Activated gamma-delta T cell treated with anti-CD3 and anti-CD28 coated beads, Interleukin-2, amount 50 U/mL, for 16 hours (primary cell): ENCODE results near the gene CLIP2.
"Not testable (repeated sequence)": the region's sequence is repeated elsewhere in the genome, so short reads cannot be mapped to it uniquely, and the experiment has no call there.

Experiments
- DNase-seq: peaks from one replicate; pipeline ENCODE4 v3.0.0-alpha.2; 2020; ENCODE audit warnings: low read depth

Gene CLIP2

DNA sequence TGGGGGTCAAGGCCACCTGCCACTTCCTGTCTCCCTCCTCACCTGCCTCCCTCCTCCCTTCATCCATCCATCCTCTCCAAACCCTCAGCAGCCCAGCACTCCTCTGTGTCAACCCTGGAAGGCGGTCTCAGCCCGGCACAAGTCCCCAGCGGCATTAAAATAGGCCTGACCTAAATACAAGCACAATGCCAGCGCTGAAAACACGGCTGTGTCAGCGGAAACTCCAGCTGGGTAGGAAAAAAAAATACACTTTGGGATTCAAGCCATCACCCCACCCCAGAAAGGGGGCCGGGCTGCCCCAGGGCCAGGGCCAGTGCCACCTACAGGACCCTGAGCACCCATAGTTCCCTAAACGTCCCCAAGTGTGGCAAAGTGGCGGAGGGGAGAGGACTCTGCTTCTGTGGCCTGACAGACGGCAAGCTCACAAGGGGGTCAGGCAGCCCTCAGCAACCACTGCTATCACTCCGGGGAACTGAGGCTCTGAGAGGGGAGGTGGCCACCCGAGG, 141.8 kb downstream of the CLIP2 start:
- DNase-seq = no peak

DNA sequence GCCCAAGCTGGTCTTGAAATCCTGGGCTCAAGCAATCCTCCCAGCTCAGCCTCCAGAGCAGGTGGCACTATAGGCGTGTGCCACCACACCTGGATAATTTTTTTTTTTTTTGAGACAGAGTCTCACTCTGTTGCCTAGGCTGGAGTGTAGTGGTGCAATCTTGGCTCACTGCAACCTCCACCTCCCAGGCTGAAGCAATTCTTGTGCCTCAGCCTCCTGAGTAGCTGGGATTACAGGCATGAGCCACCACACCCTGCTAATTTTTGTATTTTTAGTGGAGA, 148.0 kb downstream of the CLIP2 start:
- DNase-seq = not testable (repeated sequence)

- no peak for DNase-seq
Observed at GRCh38 chr7:74438327-74438726, 149.1 kb downstream of the CLIP2 start.

DNA sequence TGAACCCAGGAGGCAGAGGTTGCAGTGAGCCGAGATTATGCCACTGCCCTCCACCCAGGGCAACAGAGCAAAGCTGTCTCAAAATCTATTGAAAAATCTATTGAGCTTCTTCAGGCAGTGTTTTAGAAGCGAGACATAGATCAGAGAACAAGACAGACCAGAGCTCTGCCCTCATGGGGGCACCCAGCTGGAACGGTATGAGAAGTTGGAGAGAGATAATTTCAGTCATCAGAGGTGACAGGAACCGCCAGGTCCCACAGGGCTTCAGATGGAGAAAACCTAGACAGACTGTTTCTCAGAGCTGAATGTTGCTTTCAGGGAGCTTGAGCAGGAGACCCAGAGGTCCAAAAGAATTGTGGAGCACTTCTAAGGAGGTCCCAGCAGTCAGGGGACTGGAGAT, 150.3 kb downstream of the CLIP2 start:
- DNase-seq = no peak

- not testable (repeated sequence) for DNase-seq
Observed at GRCh38 chr7:74440143-74440542, 150.9 kb downstream of the CLIP2 start.

DNA sequence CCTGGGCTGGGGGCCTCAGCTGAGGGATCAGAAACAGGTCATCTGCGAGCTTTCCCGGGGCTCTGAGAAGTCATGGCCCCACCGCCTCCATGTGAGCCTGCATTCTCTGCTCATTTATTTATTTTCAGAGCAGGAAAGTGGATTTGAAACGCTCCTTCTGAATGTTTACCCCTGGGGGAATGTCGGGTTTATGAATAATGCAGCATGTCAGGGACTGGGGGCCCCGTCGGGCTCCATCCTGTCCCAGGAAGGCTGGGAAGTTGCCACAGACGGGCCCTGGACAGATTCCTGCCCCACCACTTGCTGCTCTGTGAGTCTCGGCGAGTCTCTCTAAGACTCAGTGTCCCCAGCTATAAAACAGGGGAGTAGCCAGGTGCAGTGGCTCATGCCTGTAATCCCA, 152.6 kb downstream of the CLIP2 start:
- no peak for DNase-seq

- no peak for DNase-seq
Observed at GRCh38 chr7:74443543-74444247, 154.5 kb downstream of the CLIP2 start.

DNA sequence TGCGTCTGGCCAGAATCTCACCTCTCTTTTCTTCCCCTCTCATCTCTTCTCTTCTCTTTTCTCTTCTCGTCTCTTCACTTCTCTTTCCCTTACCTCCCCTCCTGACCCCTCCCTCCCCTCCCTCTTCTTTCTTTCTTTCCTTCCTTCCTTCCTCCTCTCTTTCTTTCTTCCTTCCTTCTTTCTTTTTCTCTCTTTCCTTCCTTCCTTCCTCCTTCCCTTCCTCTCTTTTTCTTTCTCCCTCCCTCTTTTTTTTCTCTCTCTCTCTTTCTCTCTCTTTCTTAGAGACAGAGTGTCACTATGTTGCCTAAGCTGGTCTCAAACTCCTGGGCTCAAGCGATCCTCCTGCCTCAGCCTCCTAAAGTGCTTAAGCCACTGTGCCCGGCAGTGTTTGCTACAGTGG, 159.9 kb downstream of the CLIP2 start:
- no peak for DNase-seq

GRCh38 chr7:74449809-74450397, 160.7 kb downstream of the CLIP2 start:
- DNase-seq = peak; percentile 56

GRCh38 chr7:74452748-74453321, 163.6 kb downstream of the CLIP2 start:
- no peak for DNase-seq

DNA sequence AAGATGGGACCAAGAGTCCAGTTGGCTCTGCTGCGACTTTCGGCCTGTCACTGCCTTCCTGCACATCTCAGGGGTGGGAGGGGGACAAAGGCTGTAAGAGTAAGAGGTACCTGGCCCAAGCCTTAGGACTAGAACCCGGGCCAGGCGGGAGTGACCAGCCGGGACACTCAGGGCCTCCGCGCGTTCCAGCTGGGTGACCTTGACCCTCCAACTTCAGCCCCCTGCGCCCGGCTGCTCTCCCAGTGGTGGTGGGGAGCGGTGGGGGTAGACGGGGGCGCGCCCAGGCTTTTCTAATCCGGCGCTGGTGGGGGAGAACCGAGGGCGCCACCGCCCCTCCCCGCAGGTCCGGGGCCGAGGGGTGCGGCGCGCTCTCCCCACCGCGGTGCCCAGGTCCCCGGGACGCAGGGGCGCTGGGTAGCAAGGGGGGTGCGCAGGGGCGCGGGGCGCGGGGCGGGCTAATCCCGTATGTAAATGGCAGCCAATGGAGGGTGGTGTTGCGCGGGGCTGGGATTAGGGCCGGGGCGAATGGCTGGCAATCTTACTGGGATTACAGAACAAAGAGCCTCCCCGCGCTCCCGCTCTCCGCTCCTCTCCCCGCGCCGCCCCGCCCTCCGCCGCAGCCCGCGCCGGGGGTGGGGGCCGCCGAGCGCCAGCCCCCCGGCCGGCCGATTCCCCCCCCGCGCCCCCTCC, 164.3 kb downstream of the CLIP2 start, which contains the start of gene GTF2IRD1:
Gene GTF2IRD1 (plus strand): TSS at position 585 of the 690 bp plus-strand sequence. CDS start 54,175 bp downstream, outside the sequence.
- no peak for DNase-seq

DNA sequence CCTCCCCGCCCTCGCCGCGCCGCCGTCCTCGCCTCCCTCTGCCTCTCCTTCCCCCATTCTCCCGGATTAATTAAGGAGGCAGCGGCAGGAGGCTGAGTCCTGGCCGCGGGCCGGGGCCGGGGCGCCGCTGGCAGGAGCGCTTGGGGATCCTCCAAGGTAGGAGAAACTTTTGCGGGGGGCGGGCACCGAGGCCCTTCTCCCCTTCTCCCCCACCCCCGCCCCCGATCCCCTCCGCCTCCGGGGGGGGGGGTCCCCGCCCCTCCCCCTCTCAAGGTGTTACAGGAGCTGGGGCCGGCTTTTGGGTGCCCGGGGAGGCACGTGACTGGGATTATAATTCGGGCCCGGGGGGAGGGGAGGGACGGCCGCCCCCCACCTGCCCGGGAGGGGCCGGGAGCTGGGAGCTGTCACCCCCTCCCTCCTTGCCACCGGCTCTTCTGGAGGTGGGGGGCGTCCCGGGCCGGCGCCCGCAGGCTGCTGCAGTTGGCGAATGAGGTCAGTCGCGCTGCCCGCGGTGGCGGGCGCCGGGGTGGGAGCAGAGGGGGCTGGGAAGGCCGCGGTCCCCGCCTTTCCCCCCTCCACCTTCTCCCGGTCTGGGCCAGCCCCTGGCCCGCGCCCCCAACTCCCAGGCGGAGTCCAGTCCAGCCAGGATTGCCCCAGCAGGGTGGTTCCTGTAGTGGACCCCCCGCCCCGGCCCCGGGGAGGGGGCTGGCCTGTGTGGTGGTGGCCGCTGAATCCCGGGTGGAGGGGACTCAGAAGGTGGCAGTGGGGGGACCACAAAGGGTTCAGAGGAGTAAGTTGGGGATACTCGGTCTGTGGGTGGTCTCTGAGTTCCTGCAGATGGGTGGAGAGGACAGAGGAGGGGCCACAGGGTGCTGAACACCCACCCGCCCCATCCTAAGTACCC, 165.1 kb downstream of the CLIP2 start:
- no peak for DNase-seq

DNA sequence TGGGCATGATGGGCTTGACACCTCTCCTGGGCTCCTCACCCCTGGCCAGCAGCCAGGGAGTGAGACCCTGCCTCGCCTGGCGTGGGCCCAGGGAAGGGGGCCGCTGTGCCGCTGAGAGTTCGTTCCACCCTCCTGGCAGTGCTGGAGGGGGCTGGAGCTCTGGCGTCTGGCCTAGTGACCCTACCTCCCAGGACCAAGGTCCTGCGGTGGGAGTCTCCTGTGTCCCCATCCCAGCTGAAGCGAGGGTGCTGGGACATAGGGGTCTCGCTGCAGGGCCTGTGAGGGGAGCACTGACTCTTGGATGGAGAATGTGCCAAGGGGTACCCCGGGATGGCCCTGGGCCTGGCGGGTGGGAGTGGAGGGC, 165.7 kb downstream of the CLIP2 start:
- no peak for DNase-seq

- DNase-seq = no peak
Observed at GRCh38 chr7:74455291-74455804, 166.1 kb downstream of the CLIP2 start.
